Astrocyte (in vitro differentiated cells and primary cell): Measurements from ENCODE around the gene GPC5. TPM values are rescaled to one million over a fixed set of nuclear protein-coding genes. Genes with fewer than 3 reads are reported as not detected.

Experiments
- DNase-seq: peaks from one replicate; pipeline ENCODE4 v3.0.0-alpha.2; 2010; ENCODE audit warnings: low read depth
- FAIRE-seq: peaks from 2 replicates; lab custom pipeline; 2011; peaks lifted over from hg19 to GRCh38; lab: Jason Lieb, UNC
- H2AFZ ChIP-seq: 2 replicates; pipeline ENCODE4 v1.6.0; 2012; ENCODE audit warnings: low read depth, low read length, inconsistent platforms
- H3K27ac ChIP-seq: 2 replicates; pipeline ENCODE4 v1.5.1; 2011; ENCODE audit warnings: low read depth, low read length, inconsistent platforms
- H3K27me3 ChIP-seq: 2 replicates; pipeline ENCODE4 v1.6.0; 2011; ENCODE audit warnings: low read length, inconsistent platforms; ENCODE audit not compliant: insufficient read depth
- H3K36me3 ChIP-seq: 2 replicates; pipeline ENCODE4 v1.5.1; 2011; ENCODE audit warnings: low read length, inconsistent platforms; ENCODE audit not compliant: insufficient read depth
- H3K4me1 ChIP-seq: 2 replicates; pipeline ENCODE4 v1.5.1; 2011; ENCODE audit warnings: low read length, inconsistent platforms; ENCODE audit not compliant: insufficient read depth
- H3K4me2 ChIP-seq: 2 replicates; pipeline ENCODE4 v1.6.0; 2012; ENCODE audit warnings: low read length, inconsistent platforms
- H3K4me3 ChIP-seq: 2 replicates; pipeline ENCODE4 v1.5.1; 2011; ENCODE audit warnings: low read depth, mild to moderate bottlenecking, low read length, inconsistent platforms; ENCODE audit not compliant: insufficient read depth
- H3K79me2 ChIP-seq: 2 replicates; pipeline ENCODE4 v1.6.0; 2012; ENCODE audit warnings: mild to moderate bottlenecking, low read length, inconsistent platforms; ENCODE audit not compliant: insufficient read depth
- H3K9ac ChIP-seq: 2 replicates; pipeline ENCODE4 v1.6.0; 2012; ENCODE audit warnings: mild to moderate bottlenecking, low read length, inconsistent platforms
- H3K9me3 ChIP-seq: 2 replicates; pipeline ENCODE4 v1.5.1; 2012; ENCODE audit warnings: low read depth, mild to moderate bottlenecking, low read length, inconsistent platforms; ENCODE audit not compliant: insufficient read depth
- H4K20me1 ChIP-seq: 2 replicates; pipeline ENCODE4 v1.6.0; 2012; ENCODE audit warnings: low read length, inconsistent platforms; ENCODE audit not compliant: insufficient read depth
- H3K27ac Mint-ChIP-seq: one replicate; pipeline ENCODE4 v1.8.0; 2021; ENCODE audit warnings: mild to moderate bottlenecking, mixed read lengths; ENCODE audit not compliant: unreplicated experiment
- H3K27me3 Mint-ChIP-seq: one replicate; pipeline ENCODE4 v1.8.0; 2021; ENCODE audit warnings: low read depth, mixed read lengths; ENCODE audit not compliant: unreplicated experiment
- H3K36me3 Mint-ChIP-seq: one replicate; pipeline ENCODE4 v1.8.0; 2021; ENCODE audit warnings: low read depth, mixed read lengths; ENCODE audit not compliant: unreplicated experiment
- H3K4me1 Mint-ChIP-seq: one replicate; pipeline ENCODE4 v1.8.0; 2021; ENCODE audit warnings: low read depth, mixed read lengths; ENCODE audit not compliant: unreplicated experiment
- H3K4me3 Mint-ChIP-seq: one replicate; pipeline ENCODE4 v1.8.0; 2021; ENCODE audit warnings: mild to moderate bottlenecking, moderate library complexity, mixed read lengths; ENCODE audit not compliant: unreplicated experiment
- H3K9me3 Mint-ChIP-seq: one replicate; pipeline ENCODE4 v1.8.0; 2021; ENCODE audit warnings: mild to moderate bottlenecking, mixed read lengths; ENCODE audit not compliant: unreplicated experiment
- EZH2 ChIP-seq: IDR thresholded peaks from 2 replicates; pipeline ENCODE4 v1.6.1; 2012; ENCODE audit warnings: mild to moderate bottlenecking, low read length, inconsistent platforms; ENCODE audit not compliant: insufficient read depth
- total RNA-seq: library from RNA; stranded (reverse); gene quantifications from 2 replicates; pipeline ENCODE4 v1.2.1, GENCODE V29; 2021
- TF ChIP-seq, protein P1 (sequence below): IDR thresholded peaks from 2 replicates; pipeline ENCODE4 v1.5.1; 2011; ENCODE audit warnings: low read depth, mild to moderate bottlenecking, inconsistent platforms, low read length, moderate library complexity; ENCODE audit not compliant: insufficient read depth

The GPC5 gene
- total RNA-seq, 1 donor from 2014 or later, result 1.1 TPM

DNA sequence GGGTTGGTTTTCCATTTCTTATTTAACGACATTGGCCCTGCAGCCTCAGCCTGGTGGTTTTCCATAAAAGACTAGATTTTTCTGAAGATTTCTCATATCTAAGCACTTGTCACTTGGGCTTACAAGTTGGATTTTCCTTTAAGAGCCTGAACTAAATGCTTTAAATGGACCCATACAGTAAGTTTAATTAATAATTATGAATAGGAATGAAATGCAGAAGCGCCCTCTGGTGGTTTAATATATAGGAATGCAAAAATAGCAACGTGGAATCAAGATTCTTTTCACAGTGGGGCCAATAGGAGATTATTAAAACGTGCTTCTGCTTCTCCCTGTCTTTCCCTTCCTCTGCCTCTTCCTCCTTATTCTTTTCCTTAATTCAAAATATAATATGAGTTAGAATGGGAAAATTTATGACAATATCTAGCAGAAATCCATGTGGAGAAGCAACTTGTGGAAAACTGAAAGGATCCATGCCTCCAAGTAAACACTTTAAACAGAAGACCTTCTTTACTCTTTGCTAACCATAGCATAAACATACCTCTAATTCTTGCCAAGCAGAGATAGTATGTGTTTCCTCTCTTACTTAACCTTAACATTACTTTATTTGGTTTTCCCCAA, 324.0 kb downstream of the GPC5 start:
- Histone ChIP-seq H4K20me1 (no peaks in the 10 kb centered on the region), H3K4me2 (no peak overlapping the region), H3K9me3 (no peaks in the 10 kb centered on the region), H3K9ac (no peak overlapping the region), H3K4me3 (no peak overlapping the region), H2AFZ (peak overlapping the region; percentile 3), H3K4me1 (no peaks in the 10 kb centered on the region), H3K27me3 (no peaks in the 10 kb centered on the region), H3K27ac (no peak overlapping the region), H3K36me3 (no peaks in the 10 kb centered on the region), H3K79me2 (no peaks in the 10 kb centered on the region)
- peaks cover 4% of the 10 kb centered on the region for H3K4me1 Mint-ChIP-seq
- DNase-seq (peak; percentile 11), FAIRE-seq (no peak)
- peaks cover 3% of the 10 kb centered on the region for H3K27me3 Mint-ChIP-seq
- no peak overlapping the region for H3K4me3 Mint-ChIP-seq
- no peak for TF ChIP-seq EZH2
- TF ChIP-seq, protein P1, sequence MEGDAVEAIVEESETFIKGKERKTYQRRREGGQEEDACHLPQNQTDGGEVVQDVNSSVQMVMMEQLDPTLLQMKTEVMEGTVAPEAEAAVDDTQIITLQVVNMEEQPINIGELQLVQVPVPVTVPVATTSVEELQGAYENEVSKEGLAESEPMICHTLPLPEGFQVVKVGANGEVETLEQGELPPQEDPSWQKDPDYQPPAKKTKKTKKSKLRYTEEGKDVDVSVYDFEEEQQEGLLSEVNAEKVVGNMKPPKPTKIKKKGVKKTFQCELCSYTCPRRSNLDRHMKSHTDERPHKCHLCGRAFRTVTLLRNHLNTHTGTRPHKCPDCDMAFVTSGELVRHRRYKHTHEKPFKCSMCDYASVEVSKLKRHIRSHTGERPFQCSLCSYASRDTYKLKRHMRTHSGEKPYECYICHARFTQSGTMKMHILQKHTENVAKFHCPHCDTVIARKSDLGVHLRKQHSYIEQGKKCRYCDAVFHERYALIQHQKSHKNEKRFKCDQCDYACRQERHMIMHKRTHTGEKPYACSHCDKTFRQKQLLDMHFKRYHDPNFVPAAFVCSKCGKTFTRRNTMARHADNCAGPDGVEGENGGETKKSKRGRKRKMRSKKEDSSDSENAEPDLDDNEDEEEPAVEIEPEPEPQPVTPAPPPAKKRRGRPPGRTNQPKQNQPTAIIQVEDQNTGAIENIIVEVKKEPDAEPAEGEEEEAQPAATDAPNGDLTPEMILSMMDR, result peak; percentile 73
- no peaks in the 10 kb centered on the region for H3K9me3 Mint-ChIP-seq
- no peaks in the 10 kb centered on the region for H3K36me3 Mint-ChIP-seq
- H3K27ac Mint-ChIP-seq, result no peak overlapping the region

DNA sequence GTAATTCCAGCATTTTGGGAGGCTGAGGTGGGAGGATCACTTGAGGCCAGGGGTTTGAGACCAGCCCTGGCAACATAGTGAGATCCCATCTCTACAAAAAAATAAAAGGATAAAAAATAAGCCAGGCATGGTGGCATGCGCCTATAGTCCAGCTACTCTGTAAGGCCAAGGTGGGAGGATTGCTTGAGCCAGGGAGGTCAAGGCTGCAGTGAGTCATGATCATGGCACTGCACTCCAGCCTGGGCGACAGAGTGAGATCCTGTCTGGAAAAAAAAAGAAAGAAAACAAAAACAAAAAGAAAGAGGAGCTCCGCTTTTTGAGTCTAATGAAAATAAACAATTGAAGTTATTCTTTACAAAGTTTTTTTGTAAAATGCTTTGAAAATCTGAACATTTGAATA, 326.2 kb downstream of the GPC5 start:
- TF ChIP-seq EZH2, result no peak
- TF ChIP-seq, protein P1, result no peak
- FAIRE-seq (no peak), DNase-seq (no peak)
- Mint-ChIP-seq H3K27me3 (peaks cover 3% of the 10 kb centered on the region), H3K36me3 (no peaks in the 10 kb centered on the region), H3K9me3 (no peaks in the 10 kb centered on the region), H3K27ac (no peak overlapping the region), H3K4me3 (no peak overlapping the region), H3K4me1 (no peaks in the 10 kb centered on the region)
- Histone ChIP-seq H3K27ac (no peak overlapping the region), H3K4me3 (no peak overlapping the region), H3K27me3 (no peaks in the 10 kb centered on the region), H3K79me2 (no peaks in the 10 kb centered on the region), H2AFZ (no peak overlapping the region), H3K36me3 (no peaks in the 10 kb centered on the region), H3K9ac (no peak overlapping the region), H3K9me3 (no peaks in the 10 kb centered on the region), H3K4me2 (no peak overlapping the region), H4K20me1 (no peaks in the 10 kb centered on the region), H3K4me1 (no peaks in the 10 kb centered on the region)

DNA sequence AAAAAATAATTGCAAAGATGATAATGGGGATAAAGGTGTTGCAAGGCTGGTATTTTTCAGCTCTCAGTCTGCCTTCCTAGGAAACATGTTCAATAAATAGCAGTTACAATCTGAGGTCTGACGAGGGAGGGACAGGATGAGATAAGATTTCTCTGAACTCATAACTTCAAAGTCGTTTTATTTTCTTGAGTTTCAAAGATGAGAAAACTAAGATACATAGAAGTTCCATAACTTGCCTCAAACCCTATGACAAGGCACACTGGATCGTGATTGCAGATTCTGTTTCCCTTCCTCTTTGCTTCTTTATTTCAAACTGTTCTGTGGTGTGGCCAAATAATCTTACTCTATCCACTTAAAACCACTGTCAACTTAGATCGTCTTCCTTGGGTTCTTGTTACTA, 327.2 kb downstream of the GPC5 start:
- Histone ChIP-seq H3K79me2 (no peaks in the 10 kb centered on the region), H3K9me3 (no peaks in the 10 kb centered on the region), H2AFZ (no peak overlapping the region), H3K9ac (no peak overlapping the region), H4K20me1 (no peaks in the 10 kb centered on the region), H3K4me1 (no peaks in the 10 kb centered on the region), H3K27ac (no peak overlapping the region), H3K36me3 (no peaks in the 10 kb centered on the region), H3K4me2 (no peak overlapping the region), H3K4me3 (no peak overlapping the region), H3K27me3 (no peaks in the 10 kb centered on the region)
- no peaks in the 10 kb centered on the region for H3K4me1 Mint-ChIP-seq
- no peaks in the 10 kb centered on the region for H3K9me3 Mint-ChIP-seq
- no peaks in the 10 kb centered on the region for H3K36me3 Mint-ChIP-seq
- no peak overlapping the region for H3K27ac Mint-ChIP-seq
- peaks cover 1% of the 10 kb centered on the region for H3K27me3 Mint-ChIP-seq
- DNase-seq (no peak), FAIRE-seq (no peak)
- H3K4me3 Mint-ChIP-seq, result no peak overlapping the region
- TF ChIP-seq, protein P1, result no peak
- no peak for TF ChIP-seq EZH2
